HCT116 (cell line): ENCODE results near the gene KLHL15. TPM values are rescaled to one million over a fixed set of nuclear protein-coding genes. Genes with fewer than 3 reads are reported as not detected.

Experiments used
- ATAC-seq: fragments of 200-7000 bp; cut with Tn5 transposase; 2 replicates; pipeline ENCODE4 v1.9.1; 2020; ENCODE audit warnings: mild to moderate bottlenecking, moderate library complexity
- BruUV-seq: library from RNA; stranded (reverse); fragments of 400-500 nt; replicated peaks from 2 replicates; lab custom pipeline; 2021; lab: Mats Ljungman, UMichigan
- CTCF ChIA-PET: fragments of 300-600 bp; sonication (Branson Sonifier 250); formaldehyde crosslinking; loops from one replicate; lab custom pipeline; 2021; ENCODE audit warnings: antibody characterized with exemption; lab: Charles Lee
- POLR2A ChIA-PET: fragments of 300-600, 350-600 bp; sonication (Branson Sonifier 250); formaldehyde crosslinking; loops from one replicate; lab custom pipeline; 2021; ENCODE audit warnings: antibody characterized with exemption; lab: Charles Lee
- RAD21 ChIA-PET, 2 experiments: fragments of 300-600 bp; sonication (Branson Sonifier 250); formaldehyde crosslinking; loops; one replicate each; lab custom pipeline; 2023; ENCODE audit warnings: low total read pairs in 2 of 2; ENCODE audit not compliant: uncharacterized antibody in 2 of 2, unreplicated experiment in 2 of 2, low non-redundant PET in 1 of 2; lab: Charles Lee
- DNase-seq: peaks from one replicate; pipeline ENCODE4 v3.0.0-alpha.2; 2010; ENCODE audit warnings: low read depth, low spot score
- H2AFZ ChIP-seq: fragments of 200-600 bp; shearing (Covaris generic), sonication (generic); 2 replicates; pipeline ENCODE4 v1.6.1; 2017; ENCODE audit warnings: low read depth, mixed run types, mixed read lengths, antibody characterized with exemption, low read length; ENCODE audit not compliant: poor library complexity, severe bottlenecking
- H3K27ac ChIP-seq: 2 replicates; pipeline ENCODE4 v1.5.1; 2012; ENCODE audit warnings: low read depth, low read length
- H3K27me3 ChIP-seq: fragments of 200-600 bp; sonication (generic); 2 replicates; pipeline ENCODE4 v1.6.1; 2016; ENCODE audit warnings: mixed run types, low read length, mixed read lengths; ENCODE audit not compliant: insufficient read depth
- H3K36me3 ChIP-seq, 2 experiments: fragments of 200-500 bp in 1 of 2; fragments of 200-600 bp in 1 of 2; sonication (Bioruptor generic) in 1 of 2; sonication (generic) in 1 of 2; 2 replicates each; pipeline versions ENCODE4 v1.5.1 to v1.6.1; 2014 to 2016; ENCODE audit warnings: low read length in 2 of 2, inconsistent platforms in 1 of 2, mixed read lengths in 1 of 2, mixed run types in 1 of 2; ENCODE audit not compliant: insufficient read depth in 2 of 2, control insufficient read depth in 1 of 2
- H3K4me1 ChIP-seq, 2 experiments: fragments of 200-600 bp in 1 of 2; sonication (generic) in 1 of 2; 2 replicates each; pipeline versions ENCODE4 v1.5.1 to v1.6.1; 2012 to 2017; ENCODE audit warnings: low read length in 2 of 2, inconsistent platforms in 1 of 2, mild to moderate bottlenecking in 1 of 2, mixed read lengths in 1 of 2, mixed run types in 1 of 2, moderate library complexity in 1 of 2; ENCODE audit not compliant: insufficient read depth in 2 of 2, control insufficient read depth in 1 of 2
- H3K4me2 ChIP-seq: fragments of 200-600 bp; sonication (generic); 2 replicates; pipeline ENCODE4 v1.6.1; 2017; ENCODE audit warnings: mixed run types, low read length, mixed read lengths
- H3K4me3 ChIP-seq, 2 experiments: fragments of 200-600 bp in 1 of 2; sonication (generic) in 1 of 2; replicated peaks in 1 of 2; 2 replicates each; pipeline ENCODE4 v1.5.1; 2011 to 2016; ENCODE audit warnings: low read length in 2 of 2, control low read depth in 1 of 2, low read depth in 1 of 2, mild to moderate bottlenecking in 1 of 2, mixed read lengths in 1 of 2, mixed run types in 1 of 2
- H3K79me2 ChIP-seq: fragments of 200-600 bp; sonication (generic); 2 replicates; pipeline ENCODE4 v1.6.1; 2017; ENCODE audit warnings: mild to moderate bottlenecking, mixed run types, low read length, moderate library complexity, mixed read lengths; ENCODE audit not compliant: insufficient read depth
- H3K9ac ChIP-seq: fragments of 200-600 bp; sonication (generic); 2 replicates; pipeline ENCODE4 v1.6.1; 2016; ENCODE audit warnings: low read length, mixed read lengths
- H3K9me2 ChIP-seq: fragments of 200-600 bp; sonication (generic), shearing (Covaris generic); 2 replicates; pipeline ENCODE4 v1.6.1; 2017; ENCODE audit warnings: mixed run types, mild to moderate bottlenecking, moderate library complexity; ENCODE audit not compliant: insufficient read depth
- H3K9me3 ChIP-seq, 2 experiments: fragments of 200-500 bp in 1 of 2; fragments of 200-600 bp in 1 of 2; sonication (Bioruptor generic) in 1 of 2; sonication (generic) in 1 of 2; 2 replicates each; pipeline ENCODE4 v1.6.1; 2014 to 2017; ENCODE audit warnings: low read length in 2 of 2, mixed read lengths in 2 of 2, inconsistent platforms in 1 of 2, low read depth in 1 of 2, mild to moderate bottlenecking in 1 of 2, mixed run types in 1 of 2, moderate library complexity in 1 of 2; ENCODE audit not compliant: control insufficient read depth in 1 of 2, insufficient read depth in 1 of 2
- H4K20me1 ChIP-seq: fragments of 200-600 bp; sonication (generic), shearing (Covaris generic); 2 replicates; pipeline ENCODE4 v1.6.1; 2017; ENCODE audit warnings: mixed run types, mild to moderate bottlenecking, moderate library complexity; ENCODE audit not compliant: insufficient read depth
- CTCF ChIP-seq, 3 experiments: fragments of 200-600 bp in 1 of 3; sonication (generic) in 1 of 3; IDR thresholded peaks in 2 of 3; conservative IDR thresholded peaks in 1 of 3; 2 replicates each; pipeline ENCODE4 v1.5.1; 2012 to 2017; ENCODE audit warnings: low read depth in 2 of 3, low read length in 2 of 3, antibody characterized with exemption in 1 of 3, borderline replicate concordance in 1 of 3, control low read depth in 1 of 3, mild to moderate bottlenecking in 1 of 3, mixed read lengths in 1 of 3, mixed run types in 1 of 3, moderate library complexity in 1 of 3; ENCODE audit not compliant: insufficient read depth in 1 of 3
- ELF1 ChIP-seq: IDR thresholded peaks from 2 replicates; pipeline ENCODE4 v1.6.1; 2012; ENCODE audit warnings: low read depth, borderline replicate concordance
- EZH2 ChIP-seq: fragments of 200-600 bp; sonication (generic); IDR thresholded peaks from 2 replicates; pipeline ENCODE4 v1.6.1; 2017; ENCODE audit warnings: antibody characterized with exemption, mixed run types
- JUND ChIP-seq: IDR thresholded peaks from 2 replicates; pipeline ENCODE4 v1.6.1; 2012
- MAX ChIP-seq: IDR thresholded peaks from 2 replicates; pipeline ENCODE4 v1.6.1; 2012
- POLR2AphosphoS5 ChIP-seq: IDR thresholded peaks from 2 replicates; pipeline ENCODE4 v1.6.1; 2011; ENCODE audit warnings: mild to moderate bottlenecking, low read depth, low read length, moderate library complexity
- RAD21 ChIP-seq: IDR thresholded peaks from 2 replicates; pipeline ENCODE4 v1.6.1; 2012; ENCODE audit warnings: low read depth, mild to moderate bottlenecking
- REST ChIP-seq: IDR thresholded peaks from 2 replicates; pipeline ENCODE4 v1.6.1; 2012; ENCODE audit warnings: low read depth
- SIN3A ChIP-seq: IDR thresholded peaks from 2 replicates; pipeline ENCODE4 v1.6.1; 2012; ENCODE audit warnings: low read depth
- SRF ChIP-seq: IDR thresholded peaks from 2 replicates; pipeline ENCODE4 v1.6.1; 2012; ENCODE audit warnings: low read depth
- YY1 ChIP-seq: IDR thresholded peaks from 2 replicates; pipeline ENCODE4 v1.6.1; 2011; ENCODE audit warnings: low read length, low read depth, moderate library complexity, mild to moderate bottlenecking; ENCODE audit not compliant: insufficient replicate concordance; ENCODE audit errors: extremely low read depth
- ZFX ChIP-seq: fragments of 450-650 bp; IDR thresholded peaks from 2 replicates; pipeline ENCODE4 v1.6.1; 2017
- ZNF274 ChIP-seq: fragments of 200-500 bp; sonication (Bioruptor generic); IDR thresholded peaks from 2 replicates; pipeline ENCODE4 v1.6.1; 2014; ENCODE audit warnings: mild to moderate bottlenecking, low read depth, low read length, inconsistent platforms
- intact Hi-C: fragments of 100-400 bp; cut with micrococcal nuclease; formaldehyde crosslinking; loops from 2 replicates; pipeline ENCODE4 v1.10.0; 2022
- total RNA-seq: library from RNA; stranded (reverse); gene quantifications from one replicate; pipeline ENCODE4 v1.2.1, GENCODE V29; 2021; ENCODE audit not compliant: unreplicated experiment

KLHL15 gene
- total RNA-seq, 1 experiment from 2014 or later: 10.1 TPM

GRCh38 chrX:23939203-23939602 is 87.8 kb downstream of the KLHL15 start:
- no peak for ATAC-seq
- H3K9ac ChIP-seq: no peak overlapping the region
- ChIA-PET RAD21 (no interaction called here), POLR2A (no interaction called here), CTCF (no interaction called here)
- no peak for DNase-seq
- no peaks in the 10 kb centered on the region for H3K9me3 ChIP-seq
- no peaks in the 10 kb centered on the region for H4K20me1 ChIP-seq
- H2AFZ ChIP-seq: no peak overlapping the region
- H3K4me1 ChIP-seq: no peaks in the 10 kb centered on the region
- no peaks in the 10 kb centered on the region for H3K36me3 ChIP-seq
- H3K27ac ChIP-seq: no peak overlapping the region
- no peak overlapping the region for H3K4me3 ChIP-seq
- TF ChIP-seq ELF1 (no peak), ZFX (no peak), SIN3A (no peak), SRF (no peak), ZNF274 (no peak), EZH2 (no peak), CTCF (IDR thresholded peaks at IDR 0.05 in 2 of 3, conservative IDR thresholded peaks at IDR 0.05 in 1 of 3; ENCODE audit: borderline replicate concordance in 1 of 3, insufficient read depth in 1 of 3, low read depth in 2 of 3, low read length in 2 of 3) (no peak), YY1 (no peak), POLR2AphosphoS5 (no peak), MAX (no peak), JUND (no peak), REST (no peak), RAD21 (no peak)
- no TSS peak for BruUV-seq
- no peaks in the 10 kb centered on the region for H3K79me2 ChIP-seq
- no peaks in the 10 kb centered on the region for H3K9me2 ChIP-seq
- H3K4me2 ChIP-seq: no peak overlapping the region
- H3K27me3 ChIP-seq: no peaks in the 10 kb centered on the region
- intact Hi-C loops: no loop called here
